Measurements from ENCODE around the gene LDHAL6A.
A peak's percentile ranks its signal among the peaks of the same experiment; 100 is the strongest.

LDHAL6A gene

GRCh38 chr11:18490736-18491485 is 35.3 kb downstream of the LDHAL6A start:
- DNase-seq (ENCODE audit: low read depth in 2 of 2), result no peak

- DNase-seq (ENCODE audit: low read depth in 2 of 2), result no peak
Measured at GRCh38 chr11:18491924-18492323, 36.3 kb downstream of the LDHAL6A start.

- no peak for DNase-seq (ENCODE audit: low read depth in 2 of 2)
Measured at GRCh38 chr11:18492888-18493287, 37.2 kb downstream of the LDHAL6A start.

- DNase-seq (ENCODE audit: low read depth in 2 of 2), result no peak
Measured at GRCh38 chr11:18493310-18493709, 37.7 kb downstream of the LDHAL6A start.

GRCh38 chr11:18495271-18495670 is 39.6 kb downstream of the LDHAL6A start:
- DNase-seq (ENCODE audit: low read depth in 2 of 2), result no peak

GRCh38 chr11:18495703-18496102 is 40.0 kb downstream of the LDHAL6A start:
- DNase-seq (ENCODE audit: low read depth in 2 of 2), result no peak

- no peak for DNase-seq (ENCODE audit: low read depth in 2 of 2)
Measured at GRCh38 chr11:18498039-18498438, 42.4 kb downstream of the LDHAL6A start.

- no peak for DNase-seq (ENCODE audit: low read depth in 2 of 2)
Measured at GRCh38 chr11:18501629-18502028, 46.0 kb downstream of the LDHAL6A start.

GRCh38 chr11:18502352-18502751 is 46.7 kb downstream of the LDHAL6A start:
- no peak for DNase-seq (ENCODE audit: low read depth in 2 of 2)

GRCh38 chr11:18521122-18521521 is 65.5 kb downstream of the LDHAL6A start:
- no peak for DNase-seq (ENCODE audit: low read depth in 2 of 2)

GRCh38 chr11:18522388-18522787 is 66.7 kb downstream of the LDHAL6A start:
- DNase-seq (ENCODE audit: low read depth in 2 of 2), result no peak

GRCh38 chr11:18523084-18523483 is 67.4 kb downstream of the LDHAL6A start:
- no peak for DNase-seq (ENCODE audit: low read depth in 2 of 2)

- no peak for DNase-seq (ENCODE audit: low read depth in 2 of 2)
Measured at GRCh38 chr11:18524248-18524647, 68.6 kb downstream of the LDHAL6A start.

- no peak for DNase-seq (ENCODE audit: low read depth in 2 of 2)
Measured at GRCh38 chr11:18526130-18526520, 70.5 kb downstream of the LDHAL6A start.

GRCh38 chr11:18526521-18527296 is 71.1 kb downstream of the LDHAL6A start, which contains the start of gene TSG101:
Gene TSG101, minus strand, starts transcription at chr11:18526942. Its CDS starts 126 bp downstream, at chr11:18526816.
- DNase-seq (ENCODE audit: low read depth in 2 of 2), result peak; percentile 79 to 86

- DNase-seq (ENCODE audit: low read depth in 2 of 2), result no peak
Measured at GRCh38 chr11:18527512-18527911, 71.9 kb downstream of the LDHAL6A start.

Data from stimulated activated CD4-positive, alpha-beta T cell treated with anti-CD3 and anti-CD28 coated beads, Interleukin-1b, Interleukin-23, amount 100 ng/mL, for 1 hour (primary cell).